ENCODE data around the gene ENGASE.

DNA sequence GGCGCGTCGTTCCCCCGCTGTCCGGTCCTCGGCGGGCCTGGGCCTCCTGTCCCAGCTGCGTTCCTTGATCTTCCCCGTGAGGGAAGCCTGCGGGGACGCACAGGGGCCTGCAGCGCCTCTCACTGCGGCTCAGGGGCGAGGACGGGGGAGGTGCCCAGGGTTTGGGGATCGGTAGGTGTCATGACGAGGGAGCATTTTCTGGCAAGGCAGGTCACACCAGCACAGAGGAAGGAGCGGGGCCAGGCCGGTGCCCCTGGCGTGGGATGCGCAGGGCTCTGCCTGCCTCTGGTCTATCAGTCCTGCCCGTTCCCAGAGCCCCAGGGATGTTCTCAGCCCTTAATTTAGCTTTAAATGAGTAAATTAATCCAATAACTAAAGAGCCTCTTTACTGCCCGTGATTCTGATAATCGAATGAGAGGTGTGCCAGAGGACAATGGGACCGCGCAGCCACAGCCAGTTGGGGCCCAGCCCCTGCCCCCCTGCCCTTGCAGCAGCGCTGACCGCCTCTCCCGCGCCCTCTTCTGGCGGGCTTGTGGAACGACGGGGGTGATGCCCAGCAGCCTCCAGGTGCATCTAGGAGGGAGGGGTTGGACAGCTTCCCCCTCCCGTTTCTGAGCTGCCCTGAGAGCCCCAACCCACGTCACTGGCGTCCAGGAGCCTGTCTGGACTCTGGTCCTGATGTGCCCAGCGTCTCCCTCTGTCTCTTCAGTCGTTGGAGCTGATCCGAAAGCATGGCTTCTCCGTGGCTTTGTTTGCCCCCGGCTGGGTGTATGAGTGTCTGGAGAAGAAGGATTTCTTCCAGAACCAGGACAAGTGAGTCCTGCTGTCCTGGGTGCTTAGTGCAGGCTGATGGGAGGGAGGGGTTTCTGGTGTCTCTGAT lies 7.9 kb downstream of the ENGASE start:
- TF ChIP-seq CTCF (IDR thresholded peaks at IDR 0.05) (peak; percentile 78), EZH2 (IDR thresholded peaks at IDR 0.05; ENCODE audit: borderline replicate concordance, insufficient read depth, low read depth, low read length, poor library complexity, severe bottlenecking) (no peak)
